PC-3 (cell line): Measurements from ENCODE around the gene HIVEP3. TPM values are rescaled to one million over a fixed set of nuclear protein-coding genes. Genes with fewer than 3 reads are reported as not detected.

Experiments
- ATAC-seq: fragments of 200-7000 bp; cut with Tn5 transposase; 2 replicates; pipeline ENCODE4 v1.9.1; 2020; ENCODE audit warnings: mild to moderate bottlenecking, moderate library complexity
- BruUV-seq: library from RNA; stranded (reverse); fragments of 400-500 nt; replicated peaks from 2 replicates; lab custom pipeline; 2021; lab: Mats Ljungman, UMichigan
- CTCF ChIA-PET: fragments of 300-600 bp; sonication (Branson Sonifier 250); formaldehyde crosslinking; loops from one replicate; lab custom pipeline; 2022; ENCODE audit warnings: antibody characterized with exemption; lab: Charles Lee
- POLR2A ChIA-PET: fragments of 300-600 bp; sonication (Branson Sonifier 250); formaldehyde crosslinking; loops from one replicate; lab custom pipeline; 2022; ENCODE audit warnings: antibody characterized with exemption; ENCODE audit not compliant: unreplicated experiment; lab: Charles Lee
- DNase-seq: peaks from one replicate; pipeline ENCODE4 v3.0.0-alpha.2; 2015
- H2AFZ ChIP-seq: fragments of 300-600 bp; sonication (generic); 2 replicates; pipeline ENCODE4 v1.6.0; 2016; ENCODE audit warnings: antibody characterized with exemption, low read length
- H3F3A ChIP-seq: fragments of 300-600 bp; sonication (generic); one replicate; pipeline ENCODE4 v1.6.0; 2017; ENCODE audit warnings: antibody characterized with exemption, low read length, control low read depth, mild to moderate bottlenecking; ENCODE audit not compliant: unreplicated experiment
- H3K27ac ChIP-seq: fragments of 300-600 bp; sonication (generic); 2 replicates; pipeline ENCODE4 v1.5.1; 2016; ENCODE audit warnings: mild to moderate bottlenecking, low read length
- H3K27me3 ChIP-seq: fragments of 300-600 bp; sonication (generic); 2 replicates; pipeline ENCODE4 v1.6.1; 2016; ENCODE audit warnings: low read length, mixed read lengths
- H3K36me3 ChIP-seq: fragments of 300-600 bp; sonication (generic); 2 replicates; pipeline ENCODE4 v1.6.1; 2016; ENCODE audit warnings: low read depth, mixed run types, low read length, mixed read lengths
- H3K4me1 ChIP-seq: fragments of 300-600 bp; sonication (generic); 2 replicates; pipeline ENCODE4 v1.5.1; 2016; ENCODE audit warnings: low read length; ENCODE audit not compliant: insufficient read depth
- H3K4me2 ChIP-seq: fragments of 300-600 bp; sonication (generic); 2 replicates; pipeline ENCODE4 v1.6.0; 2016; ENCODE audit warnings: low read length
- H3K4me3 ChIP-seq: fragments of 300-600 bp; sonication (generic); 2 replicates; pipeline ENCODE4 v1.5.1; 2016; ENCODE audit warnings: mild to moderate bottlenecking, low read length, mixed read lengths
- H3K79me2 ChIP-seq: fragments of 300-600 bp; sonication (generic); 2 replicates; pipeline ENCODE4 v1.6.1; 2017; ENCODE audit warnings: low read length, mixed read lengths
- H3K9ac ChIP-seq: fragments of 300-600 bp; sonication (generic); 2 replicates; pipeline ENCODE4 v1.6.0; 2016; ENCODE audit warnings: mild to moderate bottlenecking, low read length
- H3K9me2 ChIP-seq: fragments of 300-600 bp; sonication (generic); replicated peaks from 2 replicates; pipeline ENCODE4 v1.6.1; 2016; ENCODE audit warnings: mixed run types, low read length, mixed read lengths
- H3K9me3 ChIP-seq: fragments of 300-600 bp; sonication (generic); 2 replicates; pipeline ENCODE4 v1.6.1; 2016; ENCODE audit warnings: low read length, mixed read lengths
- H4K20me1 ChIP-seq: fragments of 300-600 bp; sonication (generic); 2 replicates; pipeline ENCODE4 v1.6.1; 2016; ENCODE audit warnings: low read length, mixed read lengths
- EZH2 ChIP-seq: fragments of 300-600 bp; sonication (generic); IDR thresholded peaks from one replicate; pipeline ENCODE4 v1.6.1; 2017; ENCODE audit warnings: antibody characterized with exemption, mild to moderate bottlenecking, low read length; ENCODE audit not compliant: unreplicated experiment
- EZH2phosphoT487 ChIP-seq: fragments of 300-600 bp; sonication (generic); IDR thresholded peaks from 2 replicates; pipeline ENCODE4 v1.6.1; 2018; ENCODE audit warnings: mild to moderate bottlenecking, antibody characterized with exemption, low read length, borderline replicate concordance
- intact Hi-C: fragments of 100-400 bp; cut with micrococcal nuclease; formaldehyde crosslinking; loops from 2 replicates; pipeline ENCODE4 v1.9.0; 2023
- total RNA-seq: library from RNA; depleted of rRNA; stranded (reverse); fragments of >200 nt; gene quantifications from 2 replicates; pipeline ENCODE4 v1.2.3, GENCODE V29; 2014
- TF ChIP-seq, protein P1 (sequence below): fragments of 300-600 bp; sonication (generic); conservative IDR thresholded peaks from 2 replicates; pipeline ENCODE4 v1.5.1; 2017; ENCODE audit warnings: antibody characterized with exemption, low read depth, mild to moderate bottlenecking, low read length

The HIVEP3 gene
- total RNA-seq, 1 experiment from 2014 or later = 9.8 TPM

- BruUV-seq = no TSS peak
- no peaks in the 10 kb centered on the region for H4K20me1 ChIP-seq
- ATAC-seq (no peak), DNase-seq (no peak)
- no peak for TF ChIP-seq EZH2
- TF ChIP-seq EZH2phosphoT487 = no peak
- TF ChIP-seq, protein P1, sequence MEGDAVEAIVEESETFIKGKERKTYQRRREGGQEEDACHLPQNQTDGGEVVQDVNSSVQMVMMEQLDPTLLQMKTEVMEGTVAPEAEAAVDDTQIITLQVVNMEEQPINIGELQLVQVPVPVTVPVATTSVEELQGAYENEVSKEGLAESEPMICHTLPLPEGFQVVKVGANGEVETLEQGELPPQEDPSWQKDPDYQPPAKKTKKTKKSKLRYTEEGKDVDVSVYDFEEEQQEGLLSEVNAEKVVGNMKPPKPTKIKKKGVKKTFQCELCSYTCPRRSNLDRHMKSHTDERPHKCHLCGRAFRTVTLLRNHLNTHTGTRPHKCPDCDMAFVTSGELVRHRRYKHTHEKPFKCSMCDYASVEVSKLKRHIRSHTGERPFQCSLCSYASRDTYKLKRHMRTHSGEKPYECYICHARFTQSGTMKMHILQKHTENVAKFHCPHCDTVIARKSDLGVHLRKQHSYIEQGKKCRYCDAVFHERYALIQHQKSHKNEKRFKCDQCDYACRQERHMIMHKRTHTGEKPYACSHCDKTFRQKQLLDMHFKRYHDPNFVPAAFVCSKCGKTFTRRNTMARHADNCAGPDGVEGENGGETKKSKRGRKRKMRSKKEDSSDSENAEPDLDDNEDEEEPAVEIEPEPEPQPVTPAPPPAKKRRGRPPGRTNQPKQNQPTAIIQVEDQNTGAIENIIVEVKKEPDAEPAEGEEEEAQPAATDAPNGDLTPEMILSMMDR = no peak
- no peaks in the 10 kb centered on the region for H3F3A ChIP-seq
- peaks cover 35% of the 10 kb centered on the region for H3K4me1 ChIP-seq
- no peak overlapping the region for H3K9ac ChIP-seq
- no peaks in the 10 kb centered on the region for H3K79me2 ChIP-seq
- H3K36me3 ChIP-seq = no peaks in the 10 kb centered on the region
- H3K4me2 ChIP-seq = no peak overlapping the region
- no peak overlapping the region for H2AFZ ChIP-seq
- CTCF ChIA-PET = no interaction called here
- H3K9me3 ChIP-seq = no peaks in the 10 kb centered on the region
- intact Hi-C loops = no loop called here
- no peak overlapping the region for H3K27ac ChIP-seq
- POLR2A ChIA-PET = no interaction called here
- H3K4me3 ChIP-seq = no peak overlapping the region
- no peaks in the 10 kb centered on the region for H3K27me3 ChIP-seq
- H3K9me2 ChIP-seq = no peaks in the 10 kb centered on the region
Measured at GRCh38 chr1:41766546-41766945, 152.2 kb downstream of the HIVEP3 start.

- ChIA-PET POLR2A (no interaction called here), CTCF (no interaction called here)
- Histone ChIP-seq H3K36me3 (no peaks in the 10 kb centered on the region), H3K27ac (no peak overlapping the region), H3K79me2 (no peaks in the 10 kb centered on the region), H3F3A (no peaks in the 10 kb centered on the region), H3K4me1 (peaks cover 30% of the 10 kb centered on the region), H3K27me3 (no peaks in the 10 kb centered on the region), H3K4me3 (no peak overlapping the region), H2AFZ (no peak overlapping the region), H3K9ac (no peak overlapping the region), H3K9me2 (no peaks in the 10 kb centered on the region), H3K9me3 (no peaks in the 10 kb centered on the region), H4K20me1 (no peaks in the 10 kb centered on the region), H3K4me2 (no peak overlapping the region)
- intact Hi-C loops = no loop called here
- TF ChIP-seq, protein P1 = no peak
- TF ChIP-seq EZH2 = no peak
- no peak for TF ChIP-seq EZH2phosphoT487
- BruUV-seq = no TSS peak
- ATAC-seq (no peak), DNase-seq (no peak)
Measured at GRCh38 chr1:41766041-41766440, 152.7 kb downstream of the HIVEP3 start.

DNA sequence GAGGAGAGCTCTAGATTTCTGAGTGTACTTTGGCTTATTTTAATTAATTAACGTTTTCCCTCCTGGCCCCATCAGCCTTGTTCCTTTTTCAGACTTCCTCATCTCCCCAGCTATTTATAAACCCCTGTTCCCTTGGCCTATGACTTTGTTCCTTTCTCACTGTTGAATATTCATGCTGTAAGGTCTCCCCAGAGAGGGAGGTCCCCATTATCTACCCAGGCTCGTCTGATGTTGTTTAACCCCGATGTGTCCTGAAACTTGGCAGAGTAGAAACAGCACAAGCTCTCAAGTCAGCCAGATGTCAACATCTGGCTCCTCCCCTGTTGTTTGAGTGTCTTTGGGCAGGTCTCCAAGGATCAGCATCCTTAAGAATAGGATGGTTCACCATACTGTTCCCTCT, 153.6 kb downstream of the HIVEP3 start:
- H3K27ac ChIP-seq = no peak overlapping the region
- DNase-seq (no peak), ATAC-seq (no peak)
- H3K9me3 ChIP-seq = no peaks in the 10 kb centered on the region
- no peaks in the 10 kb centered on the region for H3K9me2 ChIP-seq
- no peak overlapping the region for H3K4me2 ChIP-seq
- no peaks in the 10 kb centered on the region for H3K27me3 ChIP-seq
- H4K20me1 ChIP-seq = no peaks in the 10 kb centered on the region
- H2AFZ ChIP-seq = no peak overlapping the region
- H3K9ac ChIP-seq = no peak overlapping the region
- H3K4me3 ChIP-seq = no peak overlapping the region
- intact Hi-C loops = no loop called here
- peaks cover 21% of the 10 kb centered on the region for H3K4me1 ChIP-seq
- CTCF ChIA-PET = no interaction called here
- H3F3A ChIP-seq = no peaks in the 10 kb centered on the region
- POLR2A ChIA-PET = no interaction called here
- no TSS peak for BruUV-seq
- no peaks in the 10 kb centered on the region for H3K79me2 ChIP-seq
- no peaks in the 10 kb centered on the region for H3K36me3 ChIP-seq
- TF ChIP-seq EZH2phosphoT487 = no peak
- no peak for TF ChIP-seq EZH2
- TF ChIP-seq, protein P1 = no peak
